ENCODE measurements around the gene GTPBP4. TPM values are rescaled to one million over a fixed set of nuclear protein-coding genes. Genes with fewer than 3 reads are reported as not detected.

The GTPBP4 gene
- total and polyA plus RNA-seq, 9 of the 15 experiments (the other 6 are each of a cell fraction or from before 2014, with no cell fraction given): 79.0 to 155 (median 128) TPM

DNA sequence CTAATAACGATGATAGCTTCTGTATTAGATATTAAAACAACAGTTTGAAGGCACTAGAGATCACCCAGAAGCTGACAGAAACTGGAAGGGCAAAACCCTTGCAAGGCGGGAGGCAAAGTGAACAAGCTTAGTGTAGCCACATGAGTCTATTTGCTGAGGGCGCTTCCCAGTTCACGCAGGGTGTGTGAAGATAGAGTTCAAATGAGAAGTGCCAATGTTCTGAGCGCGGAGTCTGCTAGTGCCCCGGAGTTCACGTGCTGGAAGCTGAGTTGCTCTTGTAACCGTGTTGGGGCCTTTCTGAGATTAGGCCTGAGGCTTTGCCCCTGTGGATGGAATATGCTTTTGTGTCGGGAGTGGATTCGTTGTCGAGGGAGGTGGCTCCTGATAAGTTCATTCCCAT, 16.6 kb upstream of the GTPBP4 start (continued):
- TF ChIP-seq, protein P1, sequence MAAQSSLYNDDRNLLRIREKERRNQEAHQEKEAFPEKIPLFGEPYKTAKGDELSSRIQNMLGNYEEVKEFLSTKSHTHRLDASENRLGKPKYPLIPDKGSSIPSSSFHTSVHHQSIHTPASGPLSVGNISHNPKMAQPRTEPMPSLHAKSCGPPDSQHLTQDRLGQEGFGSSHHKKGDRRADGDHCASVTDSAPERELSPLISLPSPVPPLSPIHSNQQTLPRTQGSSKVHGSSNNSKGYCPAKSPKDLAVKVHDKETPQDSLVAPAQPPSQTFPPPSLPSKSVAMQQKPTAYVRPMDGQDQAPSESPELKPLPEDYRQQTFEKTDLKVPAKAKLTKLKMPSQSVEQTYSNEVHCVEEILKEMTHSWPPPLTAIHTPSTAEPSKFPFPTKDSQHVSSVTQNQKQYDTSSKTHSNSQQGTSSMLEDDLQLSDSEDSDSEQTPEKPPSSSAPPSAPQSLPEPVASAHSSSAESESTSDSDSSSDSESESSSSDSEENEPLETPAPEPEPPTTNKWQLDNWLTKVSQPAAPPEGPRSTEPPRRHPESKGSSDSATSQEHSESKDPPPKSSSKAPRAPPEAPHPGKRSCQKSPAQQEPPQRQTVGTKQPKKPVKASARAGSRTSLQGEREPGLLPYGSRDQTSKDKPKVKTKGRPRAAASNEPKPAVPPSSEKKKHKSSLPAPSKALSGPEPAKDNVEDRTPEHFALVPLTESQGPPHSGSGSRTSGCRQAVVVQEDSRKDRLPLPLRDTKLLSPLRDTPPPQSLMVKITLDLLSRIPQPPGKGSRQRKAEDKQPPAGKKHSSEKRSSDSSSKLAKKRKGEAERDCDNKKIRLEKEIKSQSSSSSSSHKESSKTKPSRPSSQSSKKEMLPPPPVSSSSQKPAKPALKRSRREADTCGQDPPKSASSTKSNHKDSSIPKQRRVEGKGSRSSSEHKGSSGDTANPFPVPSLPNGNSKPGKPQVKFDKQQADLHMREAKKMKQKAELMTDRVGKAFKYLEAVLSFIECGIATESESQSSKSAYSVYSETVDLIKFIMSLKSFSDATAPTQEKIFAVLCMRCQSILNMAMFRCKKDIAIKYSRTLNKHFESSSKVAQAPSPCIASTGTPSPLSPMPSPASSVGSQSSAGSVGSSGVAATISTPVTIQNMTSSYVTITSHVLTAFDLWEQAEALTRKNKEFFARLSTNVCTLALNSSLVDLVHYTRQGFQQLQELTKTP (IDR thresholded peaks at IDR 0.05; ENCODE audit: low read depth in 1 of 2, partially characterized antibody in 2 of 2): no peak
- no peak for TF ChIP-seq ZNF347 (CRISPR knock-in tag; IDR thresholded peaks at IDR 0.05; ENCODE audit: low read depth)
- TF ChIP-seq, protein P2, sequence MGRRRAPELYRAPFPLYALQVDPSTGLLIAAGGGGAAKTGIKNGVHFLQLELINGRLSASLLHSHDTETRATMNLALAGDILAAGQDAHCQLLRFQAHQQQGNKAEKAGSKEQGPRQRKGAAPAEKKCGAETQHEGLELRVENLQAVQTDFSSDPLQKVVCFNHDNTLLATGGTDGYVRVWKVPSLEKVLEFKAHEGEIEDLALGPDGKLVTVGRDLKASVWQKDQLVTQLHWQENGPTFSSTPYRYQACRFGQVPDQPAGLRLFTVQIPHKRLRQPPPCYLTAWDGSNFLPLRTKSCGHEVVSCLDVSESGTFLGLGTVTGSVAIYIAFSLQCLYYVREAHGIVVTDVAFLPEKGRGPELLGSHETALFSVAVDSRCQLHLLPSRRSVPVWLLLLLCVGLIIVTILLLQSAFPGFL (CRISPR knock-in tag; IDR thresholded peaks at IDR 0.05): no peak
- TF ChIP-seq ZNF644 (tag; IDR thresholded peaks at IDR 0.05; ENCODE audit: low read depth): no peak
- no peak for TF ChIP-seq TAF1 (IDR thresholded peaks at IDR 0.05; ENCODE audit: control insufficient read depth, extremely low read depth, insufficient read depth, low read length, severe bottlenecking)
- no peak for TF ChIP-seq ZNF551 (CRISPR knock-in tag; IDR thresholded peaks at IDR 0.05)
- TF ChIP-seq ZZZ3 (IDR thresholded peaks at IDR 0.05): no peak
- TF ChIP-seq CBX8 (IDR thresholded peaks at IDR 0.05; ENCODE audit: borderline replicate concordance, extremely low read depth, low read depth, low read length, poor library complexity, severe bottlenecking): no peak
- no peak for TF ChIP-seq RBM17 (IDR thresholded peaks at IDR 0.05; ENCODE audit: borderline replicate concordance, low read depth, low read length)
- TF ChIP-seq, protein P3, sequence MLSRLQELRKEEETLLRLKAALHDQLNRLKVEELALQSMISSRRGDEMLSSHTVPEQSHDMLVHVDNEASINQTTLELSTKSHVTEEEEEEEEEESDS (CRISPR knock-in tag; IDR thresholded peaks at IDR 0.05): no peak

All from K562 (cell line).